PFSK-1 (cell line): Measurements from ENCODE around the gene PIGS.

Source experiments
- FOXP2 ChIP-seq: optimal IDR thresholded peaks from 2 replicates; pipeline ENCODE3; 2011; ENCODE audit warnings: borderline replicate concordance, control low read depth, inconsistent platforms; ENCODE audit not compliant: insufficient read depth; ENCODE audit errors: extremely low read length, extremely low read depth
- POLR2AphosphoS5 ChIP-seq: IDR thresholded peaks from 2 replicates; pipeline ENCODE4 v1.6.1; 2012; ENCODE audit warnings: low read depth, mild to moderate bottlenecking, control low read depth, low read length, moderate library complexity
- SIN3A ChIP-seq: IDR thresholded peaks from 2 replicates; pipeline ENCODE4 v1.6.1; 2012; ENCODE audit warnings: mild to moderate bottlenecking, low read length, moderate library complexity, borderline replicate concordance; ENCODE audit not compliant: insufficient read depth
- TAF1 ChIP-seq: IDR thresholded peaks from 2 replicates; pipeline ENCODE4 v1.6.1; 2012; ENCODE audit warnings: low read length, control low read depth, borderline replicate concordance; ENCODE audit not compliant: insufficient read depth
- TF ChIP-seq, protein P1 (sequence below), 2 experiments: IDR thresholded peaks; 2 replicates each; pipeline versions ENCODE4 v1.6.1 to v1.8.0; 2011 to 2012; ENCODE audit warnings: low read depth in 2 of 2, low read length in 2 of 2, control low read depth in 1 of 2, inconsistent platforms in 1 of 2, mild to moderate bottlenecking in 1 of 2, moderate library complexity in 1 of 2; ENCODE audit not compliant: insufficient read depth in 1 of 2

PIGS gene

DNA sequence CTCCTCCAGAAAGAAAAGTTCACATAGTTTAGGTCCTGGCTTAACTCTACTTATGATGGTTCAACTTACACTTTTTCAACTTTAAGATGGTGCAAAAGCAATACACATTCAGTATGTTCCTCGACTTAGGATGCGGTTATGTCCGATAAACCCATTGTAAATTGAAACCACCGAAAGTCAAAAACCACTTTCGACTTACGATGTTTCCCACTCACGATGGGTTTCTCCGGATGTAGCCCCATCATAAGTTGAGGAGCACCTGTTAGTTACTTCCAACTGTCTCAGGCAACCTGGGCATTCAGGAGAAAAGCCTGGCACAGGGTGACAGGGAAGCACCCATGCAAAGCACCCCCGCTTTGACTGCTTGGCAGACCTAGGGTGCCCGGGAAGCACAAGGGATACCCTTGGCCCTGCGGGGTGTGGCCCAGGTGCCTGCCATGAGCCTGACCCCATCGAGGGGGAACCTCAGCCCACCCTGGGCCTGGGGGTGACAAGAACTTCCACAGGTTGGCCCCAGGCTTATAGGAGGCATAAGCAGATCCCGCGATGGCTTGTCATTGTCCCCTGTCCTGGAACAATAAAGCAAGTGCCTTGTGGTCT lies 32.9 kb downstream of the PIGS start:
- TF ChIP-seq FOXP2 (no peak), POLR2AphosphoS5 (no peak), TAF1 (no peak), SIN3A (no peak)
- TF ChIP-seq, protein P1, sequence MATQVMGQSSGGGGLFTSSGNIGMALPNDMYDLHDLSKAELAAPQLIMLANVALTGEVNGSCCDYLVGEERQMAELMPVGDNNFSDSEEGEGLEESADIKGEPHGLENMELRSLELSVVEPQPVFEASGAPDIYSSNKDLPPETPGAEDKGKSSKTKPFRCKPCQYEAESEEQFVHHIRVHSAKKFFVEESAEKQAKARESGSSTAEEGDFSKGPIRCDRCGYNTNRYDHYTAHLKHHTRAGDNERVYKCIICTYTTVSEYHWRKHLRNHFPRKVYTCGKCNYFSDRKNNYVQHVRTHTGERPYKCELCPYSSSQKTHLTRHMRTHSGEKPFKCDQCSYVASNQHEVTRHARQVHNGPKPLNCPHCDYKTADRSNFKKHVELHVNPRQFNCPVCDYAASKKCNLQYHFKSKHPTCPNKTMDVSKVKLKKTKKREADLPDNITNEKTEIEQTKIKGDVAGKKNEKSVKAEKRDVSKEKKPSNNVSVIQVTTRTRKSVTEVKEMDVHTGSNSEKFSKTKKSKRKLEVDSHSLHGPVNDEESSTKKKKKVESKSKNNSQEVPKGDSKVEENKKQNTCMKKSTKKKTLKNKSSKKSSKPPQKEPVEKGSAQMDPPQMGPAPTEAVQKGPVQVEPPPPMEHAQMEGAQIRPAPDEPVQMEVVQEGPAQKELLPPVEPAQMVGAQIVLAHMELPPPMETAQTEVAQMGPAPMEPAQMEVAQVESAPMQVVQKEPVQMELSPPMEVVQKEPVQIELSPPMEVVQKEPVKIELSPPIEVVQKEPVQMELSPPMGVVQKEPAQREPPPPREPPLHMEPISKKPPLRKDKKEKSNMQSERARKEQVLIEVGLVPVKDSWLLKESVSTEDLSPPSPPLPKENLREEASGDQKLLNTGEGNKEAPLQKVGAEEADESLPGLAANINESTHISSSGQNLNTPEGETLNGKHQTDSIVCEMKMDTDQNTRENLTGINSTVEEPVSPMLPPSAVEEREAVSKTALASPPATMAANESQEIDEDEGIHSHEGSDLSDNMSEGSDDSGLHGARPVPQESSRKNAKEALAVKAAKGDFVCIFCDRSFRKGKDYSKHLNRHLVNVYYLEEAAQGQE (IDR thresholded peaks at IDR 0.05; ENCODE audit: insufficient read depth in 1 of 2, low read depth in 2 of 2, low read length in 2 of 2), result no peak

DNA sequence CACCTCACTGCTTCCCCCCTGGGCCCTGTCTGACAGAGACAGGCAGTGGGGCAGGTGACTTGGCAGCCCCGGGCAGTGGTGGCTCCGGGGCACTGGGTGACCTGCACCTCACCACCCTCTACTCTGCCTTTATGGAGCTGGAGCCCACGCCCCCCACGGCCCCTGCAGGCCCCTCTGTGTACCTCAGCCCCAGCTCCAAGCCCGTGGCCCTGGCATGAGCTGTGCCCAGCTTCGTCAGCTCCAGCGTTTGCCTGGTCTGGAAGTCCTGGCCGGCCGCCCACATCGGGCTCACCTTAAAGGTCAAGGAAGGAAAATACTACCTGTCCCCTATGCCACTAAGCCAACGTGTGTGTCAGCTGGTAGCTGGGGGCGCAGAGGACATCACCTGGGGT lies 34.1 kb downstream of the PIGS start:
- TF ChIP-seq TAF1 (no peak), SIN3A (no peak), FOXP2 (no peak)
- TF ChIP-seq, protein P1 (IDR thresholded peaks at IDR 0.05; ENCODE audit: insufficient read depth in 1 of 2, low read depth in 2 of 2, low read length in 2 of 2), result no peak

GRCh38 chr17:28536532-28537218 lies 34.6 kb downstream of the PIGS start:
- TF ChIP-seq FOXP2, result no peak
- no peak for TF ChIP-seq POLR2AphosphoS5
- TF ChIP-seq SIN3A, result no peak

DNA sequence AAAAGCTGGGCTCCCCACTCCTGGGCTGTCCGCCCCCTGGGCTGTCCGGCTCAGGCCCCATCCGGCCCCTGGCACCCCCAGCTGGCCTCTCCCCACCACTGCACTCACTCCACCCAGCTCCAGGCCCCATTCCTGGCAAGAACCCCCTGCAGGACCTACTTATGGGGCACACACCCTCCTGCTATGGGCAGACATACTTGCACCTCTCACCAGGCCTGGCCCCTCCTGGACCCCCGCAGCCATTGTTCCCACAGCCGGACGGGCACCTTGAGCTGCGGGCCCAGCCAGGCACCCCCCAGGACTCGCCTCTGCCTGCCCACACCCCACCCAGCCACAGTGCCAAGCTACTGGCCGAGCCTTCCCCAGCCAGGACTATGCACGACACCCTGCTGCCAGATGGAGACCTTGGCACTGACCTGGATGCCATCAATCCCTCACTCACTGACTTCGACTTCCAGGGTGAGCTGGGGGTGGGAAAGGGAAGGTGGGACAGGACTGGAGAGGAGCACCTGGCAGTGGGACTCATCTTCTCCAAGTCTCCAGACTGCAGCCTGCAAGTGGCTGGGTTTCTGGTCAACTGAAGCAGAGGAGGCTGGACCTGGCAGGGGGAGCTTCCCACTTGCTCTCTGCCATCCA lies 36.5 kb downstream of the PIGS start:
- TF ChIP-seq SIN3A (no peak), TAF1 (no peak), FOXP2 (no peak), POLR2AphosphoS5 (no peak)
- TF ChIP-seq, protein P1 (IDR thresholded peaks at IDR 0.05; ENCODE audit: insufficient read depth in 1 of 2, low read depth in 2 of 2, low read length in 2 of 2), result no peak

GRCh38 chr17:28533091-28533807 lies 38.1 kb downstream of the PIGS start:
- TF ChIP-seq POLR2AphosphoS5, result no peak
- TF ChIP-seq FOXP2, result no peak
- no peak for TF ChIP-seq TAF1
- TF ChIP-seq, protein P1 (IDR thresholded peaks at IDR 0.05; ENCODE audit: insufficient read depth in 1 of 2, low read depth in 2 of 2, low read length in 2 of 2), result no peak
- TF ChIP-seq SIN3A, result no peak
